Colonic mucosa (tissue), 4 donors: ENCODE data around the gene OVOL1. TPM values are rescaled to one million over a fixed set of nuclear protein-coding genes. Genes with fewer than 3 reads are reported as not detected.

ENCODE experiments used
- DNase-seq: peaks from one replicate; pipeline ENCODE4 v3.0.0-alpha.2; 2020
- H3K27ac ChIP-seq: fragments of 200-600 bp; one replicate; pipeline ENCODE4 v1.8.0; 2021
- H3K27me3 ChIP-seq: fragments of 200-600 bp; one replicate; pipeline ENCODE4 v1.8.0; 2021
- H3K36me3 ChIP-seq: fragments of 200-600 bp; one replicate; pipeline ENCODE4 v1.8.0; 2021
- H3K4me1 ChIP-seq: fragments of 200-600 bp; one replicate; pipeline ENCODE4 v1.8.0; 2021; ENCODE audit warnings: mild to moderate bottlenecking
- H3K4me3 ChIP-seq: fragments of 200-600 bp; one replicate; pipeline ENCODE4 v1.8.0; 2021
- H3K9ac ChIP-seq, 2 donors: one replicate each; pipeline ENCODE4 v1.7.0; 2013; ENCODE audit warnings: control low read depth in 2 of 2, low read depth in 2 of 2, low read length in 2 of 2
- H3K9me3 ChIP-seq: fragments of 200-600 bp; one replicate; pipeline ENCODE4 v1.8.0; 2021
- CTCF ChIP-seq: fragments of 200-600 bp; IDR thresholded peaks from one replicate; pipeline ENCODE4 v1.8.0; 2022; ENCODE audit warnings: antibody characterized with exemption, mild to moderate bottlenecking
- intact Hi-C: fragments of 100-400 bp; cut with DNase I; formaldehyde crosslinking; loops from one replicate; pipeline ENCODE4 v1.14.1; 2022
- total RNA-seq, 2 donors: library from RNA; stranded (reverse); fragmentation: NEBNext Ultra II Directional in 1 of 2; extraction: Animal tissue kit (Norgen Biotek cat#: 25700) in 1 of 2; gene quantifications; one replicate each; pipeline ENCODE4 v1.2.1, GENCODE V29; 2021
- donor health status: healthy.
- donor health status: DM: no; HTN: no; CAD: no.
- donor health status: DM: no; HTN: no; CAD: no.

Gene OVOL1
- total RNA-seq, 2 donors from 2014 or later: 29.0 to 32.9 TPM

GRCh38 chr11:65780770-65781151 is 6.1 kb upstream of the OVOL1 start, which contains the start of gene AP5B1:
AP5B1 (minus strand) TSS chr11:65780976; CDS start chr11:65780591, 385 bp downstream.
- Histone ChIP-seq H3K9ac (peak within 1 kb of the TSS; percentile 71 to 73), H3K36me3 (peaks cover 5% of the 10 kb centered on the region), H3K27me3 (peaks cover 1% of the 10 kb centered on the region), H3K27ac (peak within 1 kb of the TSS; percentile 88), H3K4me1 (peaks cover 6% of the 10 kb centered on the region), H3K4me3 (peak within 1 kb of the TSS; percentile 91), H3K9me3 (no peaks in the 10 kb centered on the region)
- TF ChIP-seq CTCF: no peak
- peak; percentile 73 for DNase-seq
- intact Hi-C loops: loop anchor here (1.0 kb wide), 1 partner anchor 38 kb away; no protein-coding TSS in a partner anchor

DNA sequence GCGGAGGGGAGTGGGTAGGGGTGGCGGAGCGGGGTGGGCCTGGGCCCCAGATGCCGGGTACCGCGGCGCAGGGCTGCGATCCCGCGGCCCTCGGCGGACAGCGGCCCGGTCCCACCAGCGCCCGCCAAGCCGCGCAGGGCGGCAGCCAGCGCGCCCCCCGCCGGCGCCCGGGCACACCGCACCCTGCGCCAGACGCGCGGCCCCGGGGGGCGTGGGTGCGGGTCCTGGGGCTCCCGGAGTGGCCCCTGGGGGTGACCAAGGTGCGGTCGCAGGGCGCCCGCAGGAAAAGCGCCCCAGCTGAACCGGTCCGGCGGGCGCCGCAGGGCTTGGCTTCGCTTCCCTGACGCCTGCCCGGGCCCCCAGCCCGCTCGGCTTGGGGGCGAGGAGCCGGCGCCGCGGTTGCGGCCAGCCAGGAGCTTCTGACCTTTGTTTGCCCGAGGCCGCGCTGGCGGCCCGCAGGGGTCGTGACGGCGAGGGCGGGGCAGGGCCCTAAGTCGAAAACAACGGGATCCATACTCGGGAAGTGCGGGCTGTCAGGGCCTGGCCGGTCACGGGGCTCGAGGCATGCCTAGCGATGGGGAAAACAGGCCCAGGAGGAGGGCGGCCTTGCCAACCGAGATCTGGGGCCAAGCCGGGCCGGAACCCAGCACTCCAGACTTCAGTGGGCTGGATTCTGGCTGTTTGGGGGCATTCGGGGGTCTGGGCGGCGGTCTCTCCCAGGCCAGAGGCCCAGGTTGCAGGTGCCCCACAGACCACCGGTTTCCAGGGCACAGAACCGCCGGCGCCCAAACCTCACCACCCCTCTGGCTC is 5.5 kb upstream of the OVOL1 start:
- Histone ChIP-seq H3K36me3 (peaks cover 5% of the 10 kb centered on the region), H3K4me3 (peak overlapping the region; percentile 91), H3K9me3 (no peaks in the 10 kb centered on the region), H3K4me1 (peaks cover 12% of the 10 kb centered on the region), H3K27me3 (peaks cover 6% of the 10 kb centered on the region), H3K27ac (no peak overlapping the region), H3K9ac (peak overlapping the region in 1 of 2 donors; percentile 47)
- TF ChIP-seq CTCF: no peak
- peak; percentile 36 for DNase-seq
- intact Hi-C loops: no loop called here

DNA sequence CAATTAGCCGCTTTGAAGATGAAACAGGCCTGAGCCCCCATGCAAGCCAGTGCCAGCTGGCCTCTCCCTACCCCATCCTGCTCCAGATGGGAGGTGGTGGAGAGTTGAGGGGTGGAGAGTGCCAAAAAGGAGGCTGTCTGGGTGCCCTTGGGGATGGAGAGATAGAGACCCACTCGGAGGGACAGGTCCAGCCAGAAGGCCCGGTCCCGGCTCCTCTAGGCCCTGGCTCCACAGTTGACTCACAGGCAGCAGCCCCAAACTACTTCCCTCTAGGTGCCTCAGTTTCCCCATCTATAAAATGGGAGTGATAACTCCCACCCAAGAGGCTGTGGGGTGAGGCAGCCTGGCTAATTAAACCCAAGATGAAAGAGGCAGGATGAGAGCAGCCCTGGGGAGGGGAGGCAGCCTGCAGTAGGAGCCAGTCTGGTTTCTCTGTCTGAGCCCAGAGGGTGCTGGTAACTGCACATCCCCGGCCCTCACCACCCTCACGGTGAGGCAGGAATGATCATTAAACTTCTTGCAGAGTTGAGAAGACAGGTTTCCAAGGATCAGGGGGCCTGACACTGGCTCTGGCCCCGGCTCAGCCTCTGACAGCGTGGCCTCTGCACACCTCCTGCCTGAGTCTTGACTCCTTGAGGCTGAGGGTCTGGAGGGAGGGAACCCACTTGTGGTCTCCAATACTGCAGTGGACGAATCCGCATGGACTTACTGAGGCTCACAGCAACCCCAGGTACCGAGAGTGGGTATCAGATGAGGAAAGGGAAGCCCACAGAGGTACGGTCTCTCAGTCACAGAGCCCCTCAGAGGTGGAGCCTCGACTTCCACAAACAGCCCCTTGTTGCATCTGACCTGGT is 4.7 kb upstream of the OVOL1 start:
- no peak for TF ChIP-seq CTCF
- Histone ChIP-seq H3K36me3 (peaks cover 5% of the 10 kb centered on the region), H3K4me1 (peaks cover 13% of the 10 kb centered on the region), H3K27me3 (peaks cover 10% of the 10 kb centered on the region), H3K4me3 (no peak overlapping the region), H3K9me3 (no peaks in the 10 kb centered on the region), H3K27ac (no peak overlapping the region), H3K9ac (peak overlapping the region in 1 of 2 donors; percentile 47)
- intact Hi-C loops: no loop called here
- no peak for DNase-seq

- H3K4me1 ChIP-seq: peaks cover 13% of the 10 kb centered on the region
- intact Hi-C loops: no loop called here
- TF ChIP-seq CTCF: no peak
- H3K27ac ChIP-seq: no peak overlapping the region
- H3K27me3 ChIP-seq: peaks cover 13% of the 10 kb centered on the region
- no peaks in the 10 kb centered on the region for H3K9me3 ChIP-seq
- no peak overlapping the region for H3K9ac ChIP-seq
- H3K4me3 ChIP-seq: no peak overlapping the region
- no peak for DNase-seq
- peaks cover 5% of the 10 kb centered on the region for H3K36me3 ChIP-seq
Observed at GRCh38 chr11:65782816-65783228, 4.0 kb upstream of the OVOL1 start.

DNA sequence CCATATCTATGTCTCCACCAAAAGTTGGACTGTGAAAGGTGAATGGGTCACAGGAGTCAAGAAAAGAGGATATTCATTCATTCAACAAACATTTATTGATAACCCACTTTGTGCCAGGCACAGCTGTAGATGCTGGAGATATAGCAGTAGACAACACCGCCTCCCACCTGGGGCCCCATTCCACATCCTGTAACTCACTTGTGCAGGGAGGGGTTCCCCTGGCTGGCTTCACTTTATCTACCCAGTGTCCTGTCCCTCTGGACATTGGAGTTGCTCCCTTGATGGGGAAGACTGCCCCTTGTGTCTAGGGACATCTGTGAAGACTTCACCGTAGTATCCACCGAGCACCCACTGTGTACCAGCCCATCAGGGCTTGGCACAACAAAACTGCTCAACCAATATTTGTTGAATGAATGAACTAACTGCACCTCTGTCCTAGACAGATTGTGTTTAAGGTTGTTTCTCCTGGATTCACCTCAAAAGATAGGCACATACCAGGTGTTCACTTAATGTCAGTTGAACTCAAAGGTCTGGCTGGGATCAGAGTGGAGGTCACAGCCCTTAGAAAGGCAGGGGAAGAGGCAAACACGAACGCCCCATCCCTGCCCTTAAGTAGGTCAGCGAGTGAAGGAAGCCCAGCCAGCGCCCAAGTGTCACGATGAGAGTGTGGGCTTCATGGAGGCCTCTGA is 1.4 kb upstream of the OVOL1 start:
- DNase-seq: no peak
- Histone ChIP-seq H3K27ac (no peak overlapping the region), H3K36me3 (no peaks in the 10 kb centered on the region), H3K9me3 (no peaks in the 10 kb centered on the region), H3K9ac (no peak overlapping the region), H3K4me1 (peaks cover 10% of the 10 kb centered on the region), H3K27me3 (peaks cover 15% of the 10 kb centered on the region), H3K4me3 (no peak overlapping the region)
- TF ChIP-seq CTCF: no peak
- intact Hi-C loops: no loop called here
